Hippocampal formation (tissue), 2 donors: ENCODE results near the gene RASSF6.
A peak's percentile ranks its signal among the peaks of the same experiment; 100 is the strongest.
"Not testable (repeated sequence)": the region's sequence is repeated elsewhere in the genome, so short reads cannot be mapped to it uniquely, and the experiment has no call there.

ENCODE experiments used
- DNase-seq, 2 donors: peaks; one replicate each; lab custom pipeline; 2025; lab: John Stamatoyannopoulos, UW

RASSF6 gene

GRCh38 chr4:73575660-73576059 lies 44.6 kb downstream of the RASSF6 start:
- DNase-seq, result no peak

GRCh38 chr4:73573794-73574528 lies 46.3 kb downstream of the RASSF6 start:
- DNase-seq, result peak; percentile 15 to 16

- not testable (repeated sequence) for DNase-seq
Measured at GRCh38 chr4:73550865-73551264, 69.4 kb downstream of the RASSF6 start.

GRCh38 chr4:73544620-73545019 lies 75.6 kb downstream of the RASSF6 start:
- no peak for DNase-seq

GRCh38 chr4:73541251-73541650 lies 79.0 kb downstream of the RASSF6 start:
- no peak for DNase-seq

GRCh38 chr4:73540826-73541225 lies 79.4 kb downstream of the RASSF6 start:
- no peak for DNase-seq

- DNase-seq, result no peak
Measured at GRCh38 chr4:73539386-73539785, 80.8 kb downstream of the RASSF6 start.

GRCh38 chr4:73538162-73538561 lies 82.1 kb downstream of the RASSF6 start:
- DNase-seq, result no peak

- no peak for DNase-seq
Measured at GRCh38 chr4:73533515-73534422, 86.5 kb downstream of the RASSF6 start.

- no peak for DNase-seq
Measured at GRCh38 chr4:73528171-73528570, 92.1 kb downstream of the RASSF6 start.

GRCh38 chr4:73527196-73527595 lies 93.0 kb downstream of the RASSF6 start:
- DNase-seq, result no peak

GRCh38 chr4:73525611-73526010 lies 94.6 kb downstream of the RASSF6 start:
- no peak for DNase-seq

GRCh38 chr4:73523126-73523525 lies 97.1 kb downstream of the RASSF6 start:
- DNase-seq, result no peak
